Measurements from ENCODE around the gene TFE3.

TFE3 gene

DNA sequence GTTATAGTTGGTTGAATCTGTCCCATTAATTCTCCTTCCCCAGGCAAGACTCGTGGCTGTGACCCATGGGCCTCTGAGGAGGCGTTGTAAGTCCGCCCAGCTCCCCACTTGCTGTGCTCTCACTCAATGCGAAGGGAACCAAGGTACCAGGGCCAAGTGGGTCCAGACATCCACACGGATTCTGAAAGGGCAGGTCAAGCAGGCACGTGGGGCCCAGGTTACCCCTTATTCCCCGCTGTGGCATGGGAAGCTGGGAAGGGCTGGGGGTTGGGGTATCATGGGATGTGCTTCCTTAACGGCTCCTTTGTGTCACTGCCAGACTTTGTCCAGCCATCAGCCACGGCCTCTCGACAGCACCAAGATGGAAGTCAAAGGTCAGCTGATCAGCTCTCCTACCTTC, 18.8 kb upstream of the TFE3 start:
- DNase-seq (ENCODE audit: low read depth in 2 of 3, low spot score in 1 of 3) = no peak

- no peak for DNase-seq (ENCODE audit: low read depth in 2 of 3, low spot score in 1 of 3)
Observed at GRCh38 chrX:49061490-49061889, 18.3 kb upstream of the TFE3 start.

- no peak for DNase-seq (ENCODE audit: low read depth in 2 of 3, low spot score in 1 of 3)
Observed at GRCh38 chrX:49060914-49061313, 17.8 kb upstream of the TFE3 start.

DNA sequence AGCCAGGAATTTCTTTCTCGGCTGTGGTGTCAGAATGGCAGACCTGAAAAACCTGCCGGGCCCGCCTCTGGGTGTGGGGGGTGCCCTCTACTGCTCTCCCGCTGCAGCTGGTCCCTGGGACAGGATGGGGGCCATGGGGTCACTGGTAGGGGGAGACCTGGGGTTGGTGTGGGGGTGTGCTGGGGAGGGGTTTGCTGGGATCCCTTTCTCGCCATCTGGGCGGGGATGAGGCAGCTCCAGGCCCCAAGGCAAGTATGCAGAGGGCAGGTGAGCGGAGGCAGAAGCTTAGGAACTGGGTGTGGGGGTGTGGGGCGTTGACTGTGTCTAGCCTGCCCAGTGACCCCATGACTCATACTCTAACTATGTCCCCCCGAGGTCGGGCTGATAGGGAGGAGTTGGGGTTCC, 16.5 kb upstream of the TFE3 start:
- DNase-seq (ENCODE audit: low read depth in 2 of 3, low spot score in 1 of 3) = no peak

DNA sequence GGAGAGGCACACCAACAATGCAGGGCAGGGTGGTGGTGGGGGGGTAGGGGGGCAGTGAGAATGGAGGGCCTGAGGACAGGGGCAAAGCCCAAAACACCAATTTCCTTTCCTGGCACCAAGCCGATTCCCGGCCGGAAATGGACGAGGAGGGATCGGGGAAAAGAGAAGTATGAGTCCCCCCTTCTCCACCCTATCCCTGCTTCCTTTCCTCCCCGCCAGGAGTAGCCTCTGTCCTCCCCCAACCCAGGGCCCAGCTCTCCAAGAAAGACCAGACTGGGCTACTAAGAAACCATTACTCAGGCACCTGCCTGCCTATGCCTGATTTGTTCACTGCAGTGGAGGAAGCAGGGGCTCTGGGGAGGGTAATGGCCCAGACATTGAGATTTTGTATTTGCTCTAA, 16.0 kb upstream of the TFE3 start:
- DNase-seq (ENCODE audit: low read depth in 2 of 3, low spot score in 1 of 3) = no peak

- no peak for DNase-seq (ENCODE audit: low read depth in 2 of 3, low spot score in 1 of 3)
Observed at GRCh38 chrX:49058794-49059193, 15.6 kb upstream of the TFE3 start, which contains the start of gene CCDC120. Gene CCDC120 (plus strand): TSS chrX:49058999. CDS start chrX:49062042, 3,043 bp downstream.

GRCh38 chrX:49054073-49054762, 11.1 kb upstream of the TFE3 start:
- DNase-seq (ENCODE audit: low read depth in 2 of 3, low spot score in 1 of 3) = no peak

DNA sequence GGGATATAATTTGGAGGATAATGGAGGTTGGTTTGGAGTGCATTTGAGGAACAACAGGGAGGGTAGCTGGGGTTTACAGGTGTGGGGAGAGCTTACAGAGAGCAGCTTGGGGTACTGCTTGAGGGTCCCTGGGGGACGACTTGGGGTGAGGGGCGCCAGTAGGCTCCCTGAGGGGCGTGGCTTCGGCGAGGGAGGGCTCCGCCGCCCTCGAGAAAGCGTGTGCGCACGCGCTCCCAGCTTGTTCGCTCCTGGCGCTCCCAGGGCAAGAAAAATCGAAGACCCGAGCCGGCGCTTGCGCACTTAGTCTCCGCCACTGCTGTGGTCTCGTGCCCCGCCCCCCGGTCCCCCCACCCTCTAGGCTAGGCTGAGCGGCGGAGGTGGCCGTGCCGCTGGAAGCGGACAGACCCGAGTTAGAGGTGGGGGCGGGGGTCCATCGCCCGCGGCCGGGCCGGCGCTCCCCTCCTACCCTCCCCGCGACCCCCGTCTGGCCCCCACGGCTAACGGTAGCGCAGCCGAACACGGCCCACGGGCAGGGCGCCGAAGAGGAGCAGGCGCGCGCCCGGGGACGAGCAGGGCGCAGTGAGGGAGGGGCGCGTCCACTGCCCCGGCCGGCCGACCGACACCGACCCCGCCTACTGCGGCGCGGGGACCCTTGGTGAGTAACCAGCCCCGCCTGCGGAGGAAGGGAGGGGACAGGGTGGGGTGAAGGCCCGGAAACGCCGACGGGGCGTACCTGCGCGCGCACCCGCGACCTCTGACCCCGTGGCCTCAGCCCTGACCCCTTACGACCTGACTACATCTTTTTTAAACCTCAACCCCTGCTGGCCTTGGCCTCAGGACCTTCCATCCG, 10.3 kb upstream of the TFE3 start:
- DNase-seq (ENCODE audit: low read depth in 2 of 3, low spot score in 1 of 3) = peak; percentile 30 to 59 (median 35)

DNA sequence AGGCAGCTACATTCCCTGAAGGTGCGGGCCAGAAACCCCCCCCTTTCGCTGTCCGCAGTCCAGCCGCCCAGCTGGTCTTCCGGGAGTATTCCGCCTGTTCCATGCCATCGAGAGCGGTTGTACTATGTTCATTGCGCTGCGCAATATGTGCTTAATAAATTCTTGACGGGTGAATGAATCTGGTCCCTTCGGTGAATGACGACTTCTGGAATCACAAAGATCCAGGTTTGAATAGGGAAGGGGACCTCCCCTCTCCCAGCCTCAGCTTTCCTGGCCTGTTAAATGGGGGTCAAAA, 777 bp upstream of the TFE3 start:
- no peak for DNase-seq (ENCODE audit: low read depth in 2 of 3, low spot score in 1 of 3)

- peak in 1 of 3 donors; percentile 2 for DNase-seq (ENCODE audit: low read depth in 2 of 3, low spot score in 1 of 3)
Observed at GRCh38 chrX:49042581-49043219, 457 bp downstream of the TFE3 start.

GRCh38 chrX:49041744-49042580, 1.2 kb downstream of the TFE3 start:
- no peak for DNase-seq (ENCODE audit: low read depth in 2 of 3, low spot score in 1 of 3)

DNA sequence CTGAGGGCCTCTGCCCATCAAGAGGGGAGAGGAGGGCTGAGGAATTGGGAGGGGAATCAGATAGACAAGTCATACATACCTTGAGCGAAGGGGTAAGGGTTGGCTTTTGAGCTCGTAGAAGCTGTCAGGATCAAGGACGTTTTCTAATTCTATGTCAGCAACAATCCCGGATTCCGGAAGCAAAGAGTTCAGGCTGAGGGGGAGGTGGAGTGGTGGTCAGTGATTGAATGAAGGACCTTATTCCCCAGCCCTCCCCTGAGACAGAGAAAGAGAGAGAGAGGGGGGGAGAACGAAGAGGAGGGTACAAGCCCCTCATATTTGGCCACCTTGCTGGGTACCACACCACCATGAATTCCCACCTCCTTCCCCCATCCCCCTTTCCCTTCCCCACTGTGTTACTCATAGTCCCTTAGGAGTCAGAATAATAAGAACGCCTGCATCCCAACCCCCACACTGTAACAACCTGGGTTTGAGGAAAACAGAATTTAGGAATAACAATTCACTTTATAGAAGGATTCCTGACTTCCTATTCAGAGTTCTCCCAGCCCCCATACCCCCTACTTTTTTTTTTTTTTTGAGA, 2.7 kb downstream of the TFE3 start:
- DNase-seq (ENCODE audit: low read depth in 2 of 3, low spot score in 1 of 3) = no peak

GRCh38 chrX:49039598-49040375, 3.4 kb downstream of the TFE3 start:
- peak; percentile 18 to 34 (median 26) for DNase-seq (ENCODE audit: low read depth in 2 of 3, low spot score in 1 of 3)

GRCh38 chrX:49037883-49038475, 5.2 kb downstream of the TFE3 start:
- no peak for DNase-seq (ENCODE audit: low read depth in 2 of 3, low spot score in 1 of 3)

- no peak for DNase-seq (ENCODE audit: low read depth in 2 of 3, low spot score in 1 of 3)
Observed at GRCh38 chrX:49030283-49030682, 12.9 kb downstream of the TFE3 start.

DNA sequence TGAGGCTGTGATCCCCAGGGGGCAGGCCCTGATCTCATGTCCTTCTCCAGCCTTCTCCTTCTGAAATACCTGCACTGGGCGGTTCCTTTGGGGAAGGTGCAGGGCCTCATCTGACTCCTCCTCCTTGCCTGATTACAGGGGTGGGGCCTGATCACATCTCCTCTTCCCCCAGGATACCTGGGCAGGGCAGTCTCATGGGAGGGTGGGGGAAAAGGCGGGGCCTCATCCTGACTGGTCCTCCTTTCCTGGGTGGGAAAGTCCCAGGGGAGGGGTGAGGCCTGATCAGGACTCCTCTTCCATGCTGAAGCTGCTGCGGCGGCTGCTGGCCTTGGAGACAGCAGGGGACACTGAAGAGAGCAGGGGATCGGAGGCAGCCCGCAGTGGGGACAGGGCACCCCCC, 13.3 kb downstream of the TFE3 start:
- DNase-seq (ENCODE audit: low read depth in 2 of 3, low spot score in 1 of 3) = no peak

GRCh38 chrX:49019599-49020249, 23.4 kb downstream of the TFE3 start:
- DNase-seq (ENCODE audit: low read depth in 2 of 3, low spot score in 1 of 3) = no peak

- DNase-seq (ENCODE audit: low read depth in 2 of 3, low spot score in 1 of 3) = no peak
Observed at GRCh38 chrX:49019050-49019449, 24.1 kb downstream of the TFE3 start.

GRCh38 chrX:49003696-49004095, 39.5 kb downstream of the TFE3 start:
- DNase-seq (ENCODE audit: low read depth in 2 of 3, low spot score in 1 of 3) = no peak
